K562 (cell line): Measurements from ENCODE around the gene ACOX1. TPM values are rescaled to one million over a fixed set of nuclear protein-coding genes. Genes with fewer than 3 reads are reported as not detected.

Source experiments
- ATAC-seq: fragments of 200-7000 bp; cut with Tn5 transposase; 3 replicates; pipeline ENCODE4 v1.9.1; 2020; ENCODE audit warnings: moderate library complexity
- BruUV-seq: library from RNA; stranded (reverse); fragments of 400-500 nt; replicated peaks from 2 replicates; lab custom pipeline; 2021; lab: Mats Ljungman, UMichigan
- CTCF ChIA-PET: fragments of 300-600 bp; formaldehyde crosslinking; extraction: SDS; loops from one replicate; lab custom pipeline; 2021; ENCODE audit warnings: low intra/inter-chr PET ratio; lab: Yijun Ruan, JAX
- POLR2A ChIA-PET: fragments of 300-600, 350-650 bp; sonication (Branson Sonifier 250); formaldehyde crosslinking; extraction: SDS; loops from one replicate; lab custom pipeline; 2021; ENCODE audit warnings: antibody characterized with exemption, inconsistent platforms; lab: Yijun Ruan, JAX
- DNase-seq, 4 experiments: peaks; one replicate each; pipeline versions ENCODE4 v3.0.0 to v3.0.0-alpha.2; 2011 to 2018; ENCODE audit warnings: low spot score in 3 of 4, mixed read lengths in 3 of 4; ENCODE audit errors: extremely low read depth in 1 of 4
- FAIRE-seq: peaks from 2 replicates; lab custom pipeline; 2011; peaks lifted over from hg19 to GRCh38; lab: Jason Lieb, UNC
- H2AFZ ChIP-seq: 2 replicates; pipeline ENCODE4 v1.6.0; 2011; ENCODE audit warnings: low read depth, low read length, control low read depth, inconsistent platforms
- H3K27ac ChIP-seq: fragments of 200-600 bp; 3 replicates; pipeline ENCODE4 v1.8.0; 2011; ENCODE audit warnings: low read depth, mild to moderate bottlenecking, control low read depth, inconsistent platforms, low read length, moderate library complexity, mixed read lengths; ENCODE audit errors: extremely low read depth
- H3K27me3 ChIP-seq, 2 experiments: fragments of 300-600 bp in 1 of 2; 2 replicates in 1 of 2; 3 replicates in 1 of 2; pipeline versions ENCODE4 v1.6.0 to v1.8.0; 2011; ENCODE audit warnings: inconsistent platforms in 2 of 2, low read length in 2 of 2, mild to moderate bottlenecking in 1 of 2, mixed read lengths in 1 of 2, moderate library complexity in 1 of 2; ENCODE audit not compliant: control insufficient read depth in 2 of 2, insufficient read depth in 2 of 2
- H3K36me3 ChIP-seq: fragments of 300-600 bp; 3 replicates; pipeline ENCODE4 v1.8.0; 2011; ENCODE audit warnings: mild to moderate bottlenecking, low read length, inconsistent platforms; ENCODE audit not compliant: control insufficient read depth, insufficient read depth
- H3K4me1 ChIP-seq, 2 experiments: fragments of 200-600 bp in 1 of 2; replicated peaks in 1 of 2; 2 replicates in 1 of 2; 3 replicates in 1 of 2; pipeline versions ENCODE4 v1.5.1 to v1.8.0; 2011; ENCODE audit warnings: inconsistent platforms in 2 of 2, low read length in 2 of 2, mild to moderate bottlenecking in 1 of 2, mixed read lengths in 1 of 2, moderate library complexity in 1 of 2; ENCODE audit not compliant: control insufficient read depth in 2 of 2, insufficient read depth in 2 of 2
- H3K4me2 ChIP-seq: 2 replicates; pipeline ENCODE4 v1.6.1; 2011; ENCODE audit warnings: low read length, control low read depth, inconsistent platforms, mixed read lengths; ENCODE audit not compliant: insufficient read depth
- H3K4me3 ChIP-seq: fragments of 200-600 bp; sonication (generic), shearing (Covaris generic); 2 replicates; pipeline ENCODE4 v1.5.1; 2016; ENCODE audit warnings: control low read depth, inconsistent platforms
- H3K79me2 ChIP-seq: fragments of 200-600 bp; 3 replicates; pipeline ENCODE4 v1.8.0; 2011; ENCODE audit warnings: low read length, inconsistent platforms; ENCODE audit not compliant: control insufficient read depth, insufficient read depth
- H3K9ac ChIP-seq, 2 experiments: 2 replicates each; pipeline versions ENCODE4 v1.6.0 to v1.6.1; 2011; ENCODE audit warnings: low read depth in 2 of 2, low read length in 2 of 2, control low read depth in 1 of 2, inconsistent platforms in 1 of 2, mild to moderate bottlenecking in 1 of 2, mixed read lengths in 1 of 2; ENCODE audit not compliant: insufficient read depth in 1 of 2
- H3K9me1 ChIP-seq: one replicate; pipeline ENCODE4 v1.6.0; 2011; ENCODE audit warnings: inconsistent platforms, mild to moderate bottlenecking, low read length, moderate library complexity; ENCODE audit not compliant: control insufficient read depth, insufficient read depth
- H3K9me3 ChIP-seq: replicated peaks from 2 replicates; pipeline ENCODE4 v1.5.1; 2011; ENCODE audit warnings: low read depth, low read length, inconsistent platforms; ENCODE audit not compliant: control insufficient read depth, insufficient read depth
- H4K20me1 ChIP-seq: replicated peaks from 2 replicates; pipeline ENCODE4 v1.6.1; 2011; ENCODE audit warnings: low read length, inconsistent platforms, mixed read lengths; ENCODE audit not compliant: control insufficient read depth, insufficient read depth
- DEAF1 ChIP-seq: fragments of 450-650 bp; formaldehyde crosslinking; IDR thresholded peaks from 2 replicates; pipeline ENCODE4 v1.4.0; 2020; ENCODE audit warnings: mild to moderate bottlenecking, moderate library complexity
- DIDO1 ChIP-seq: fragments of 450-650 bp; IDR thresholded peaks from 2 replicates; pipeline ENCODE4 v1.6.1; 2016; ENCODE audit warnings: low read depth, missing biosample characterization, missing genetic modification characterization
- MYC ChIP-seq, 2 experiments: fragments of 250-450 bp in 1 of 2; sonication (Bioruptor Pico) in 1 of 2; IDR thresholded peaks; 2 replicates each; pipeline versions ENCODE4 v1.5.1 to v1.6.1; 2012 to 2021; ENCODE audit warnings: low read depth in 2 of 2, borderline replicate concordance in 1 of 2, improper control_type of control experiment in 1 of 2, low read length in 1 of 2, mild to moderate bottlenecking in 1 of 2, moderate library complexity in 1 of 2
- ZEB2 ChIP-seq: fragments of 450-650 bp; IDR thresholded peaks from 2 replicates; pipeline ENCODE4 v1.6.1; 2016
- ZNF175 ChIP-seq: fragments of 200-800 bp; sonication (Bioruptor generic); IDR thresholded peaks from 2 replicates; pipeline ENCODE4 v1.6.1; 2016; ENCODE audit warnings: low read depth, mild to moderate bottlenecking, missing genetic modification characterization, missing compliant biosample characterization
- ZNF253 ChIP-seq: fragments of 250-450 bp; sonication (Bioruptor Pico); conservative IDR thresholded peaks from 2 replicates; pipeline ENCODE4 v1.6.1; 2021; ENCODE audit warnings: mild to moderate bottlenecking
- WGBS: fragments of 100-300 bp; shearing (Covaris generic); methylation state at CpG from one replicate; pipeline ENCODE4 v1.1.6; 2016; ENCODE audit warnings: low coverage, mixed read lengths; ENCODE audit not compliant: insufficient coverage; ENCODE audit errors: missing lambda C conversion rate; 5-methylcytosine and 5-hydroxymethylcytosine counted together
- in situ Hi-C: fragments of 300-500 bp; cut with MboI; formaldehyde crosslinking; loops from 4 replicates; pipeline ENCODE4 v1.15.0; 2018; ENCODE audit warnings: inconsistent platforms, mixed read lengths
- intact Hi-C: fragments of 100-400 bp; cut with micrococcal nuclease; formaldehyde crosslinking; loops from 2 replicates; pipeline ENCODE4 v1.14.2; 2022
- polyA plus RNA-seq, 8 experiments: library from polyadenylated mRNA; depleted of rRNA in 4 of 8; stranded (reverse) in 5 of 8; unstranded in 3 of 8; fragments of >200 nt; fragmentation: Nextera tagmentation in 2 of 8; fragmentation: Illumina TruSeq in 1 of 8; extraction: Ambion mirVana in 2 of 8; extraction: Trizol in 1 of 8; gene quantifications; 2 replicates each; pipeline versions ENCODE4 v1.2.1 to v1.2.3, GENCODE V29; 2011 to 2014; ENCODE audit warnings: inconsistent platforms in 1 of 8, missing spikeins in 1 of 8
- total RNA-seq, 7 experiments: library from RNA; depleted of rRNA in 6 of 7; stranded (reverse); fragments of >200 nt in 6 of 7; fragmentation: Illumina TruSeq in 2 of 7; extraction: Trizol in 2 of 7; gene quantifications; 2 replicates each; pipeline versions ENCODE4 v1.2.1 to v1.2.3, GENCODE V29; 2011 to 2021; ENCODE audit warnings: low replicate concordance in 1 of 7
- TF ChIP-seq, protein P1 (sequence below): sonication (generic); formaldehyde crosslinking; IDR thresholded peaks from 2 replicates; pipeline ENCODE4 v1.8.1; 2022; ENCODE audit warnings: missing genetic modification reagents

ACOX1 gene
- total and polyA plus RNA-seq, 9 of the 15 experiments (the other 6 are each of a cell fraction or from before 2014, with no cell fraction given), result 7.8 to 24.1 (median 14.5) TPM

DNA sequence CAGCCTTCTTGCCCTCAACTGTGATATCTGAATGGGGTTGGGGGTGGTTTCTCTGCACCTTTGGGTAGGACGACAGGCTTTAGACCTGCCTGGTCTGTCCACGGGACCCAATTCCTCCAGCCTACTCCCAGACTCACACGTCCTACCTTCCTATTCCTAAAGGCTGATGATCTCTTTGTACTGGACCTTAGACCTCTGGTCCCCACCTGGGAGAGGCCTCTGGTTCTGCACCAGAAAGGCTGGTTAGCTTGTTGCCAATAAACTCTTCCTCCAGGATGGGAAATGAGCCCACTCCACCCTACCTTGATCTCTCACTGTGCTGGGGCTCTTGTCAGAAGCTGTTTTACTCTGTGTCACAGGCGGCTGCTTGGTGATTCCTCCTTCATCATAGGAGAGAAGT lies 52.5 kb downstream of the ACOX1 start:
- 52% methylated on average over 4 of the region's 4 CpGs for WGBS
- in situ Hi-C loops, result no loop called here

More for the DNA sequence above, 52.5 kb downstream of the ACOX1 start:
- H3K4me3 ChIP-seq, result no peak overlapping the region
- DNase-seq, result no peak
- H3K79me2 ChIP-seq, result no peaks in the 10 kb centered on the region
- H3K4me2 ChIP-seq, result no peak overlapping the region
- no peak overlapping the region for H3K27ac ChIP-seq
- TF ChIP-seq DEAF1 (CRISPR knock-in tag) (no peak), ZNF175 (no peak), MYC (IDR thresholded peaks at IDR 0.05; ENCODE audit: low read depth, low read length) (no peak), MYC (CRISPR knock-in tag; IDR thresholded peaks at IDR 0.05; ENCODE audit: borderline replicate concordance, low read depth) (no peak), ZNF253 (CRISPR knock-in tag) (no peak), DIDO1 (tag) (no peak), ZEB2 (no peak)
- TF ChIP-seq, protein P1, sequence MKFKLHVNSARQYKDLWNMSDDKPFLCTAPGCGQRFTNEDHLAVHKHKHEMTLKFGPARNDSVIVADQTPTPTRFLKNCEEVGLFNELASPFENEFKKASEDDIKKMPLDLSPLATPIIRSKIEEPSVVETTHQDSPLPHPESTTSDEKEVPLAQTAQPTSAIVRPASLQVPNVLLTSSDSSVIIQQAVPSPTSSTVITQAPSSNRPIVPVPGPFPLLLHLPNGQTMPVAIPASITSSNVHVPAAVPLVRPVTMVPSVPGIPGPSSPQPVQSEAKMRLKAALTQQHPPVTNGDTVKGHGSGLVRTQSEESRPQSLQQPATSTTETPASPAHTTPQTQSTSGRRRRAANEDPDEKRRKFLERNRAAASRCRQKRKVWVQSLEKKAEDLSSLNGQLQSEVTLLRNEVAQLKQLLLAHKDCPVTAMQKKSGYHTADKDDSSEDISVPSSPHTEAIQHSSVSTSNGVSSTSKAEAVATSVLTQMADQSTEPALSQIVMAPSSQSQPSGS (CRISPR knock-in tag), result no peak
- peaks cover 5% of the 10 kb centered on the region for H3K9me1 ChIP-seq
- H2AFZ ChIP-seq, result no peak overlapping the region
- intact Hi-C loops, result no loop called here
- ChIA-PET POLR2A (interaction anchor here (0.9 to 1.5 kb wide), 5 partner anchors 9 to 146 kb away, joined by 3 to 6 read pairs (median 4); partner anchors contain the start of gene MRPL38), CTCF (interaction anchor here (0.6 kb wide), 1 partner anchor 276 kb away, joined by 3 read pairs; no protein-coding TSS in a partner anchor)
- H3K9ac ChIP-seq, result no peak overlapping the region
- peak; percentile 42 for FAIRE-seq
- BruUV-seq, result no TSS peak
- peaks cover 5% of the 10 kb centered on the region; the same call in 1 of the 3 replicates for H3K36me3 ChIP-seq
- no peaks in the 10 kb centered on the region for H3K9me3 ChIP-seq
- no peak for ATAC-seq
- H3K4me1 ChIP-seq, result peaks cover 0 to 16% of the 10 kb centered on the region in 2 experiments; a peak in 2 of 5 replicates
- no peaks in the 10 kb centered on the region for H3K27me3 ChIP-seq
- no peaks in the 10 kb centered on the region for H4K20me1 ChIP-seq
